HepG2 (cell line): ENCODE data around the gene SMIM1. TPM values are rescaled to one million over a fixed set of nuclear protein-coding genes. Genes with fewer than 3 reads are reported as not detected.

Experiments
- ATAD3A ChIP-seq: sonication (generic); formaldehyde crosslinking; IDR thresholded peaks from 2 replicates; pipeline ENCODE4 v1.4.0; 2020; ENCODE audit warnings: missing genetic modification reagents
- ELF1 ChIP-seq: sonication (generic); formaldehyde crosslinking; IDR thresholded peaks from 2 replicates; pipeline ENCODE4 v1.4.0; 2020; ENCODE audit warnings: missing genetic modification reagents
- FOXP4 ChIP-seq: sonication (generic); formaldehyde crosslinking; IDR thresholded peaks from 2 replicates; pipeline ENCODE4 v1.4.0; 2020; ENCODE audit warnings: missing genetic modification reagents
- PAXIP1 ChIP-seq: sonication (generic); formaldehyde crosslinking; conservative IDR thresholded peaks from 2 replicates; pipeline ENCODE4 v1.4.0; 2020; ENCODE audit warnings: mild to moderate bottlenecking, missing genetic modification reagents, moderate library complexity
- RFX1 ChIP-seq: fragments of 450-650 bp; IDR thresholded peaks from 2 replicates; pipeline ENCODE4 v1.6.1; 2017
- SAFB2 ChIP-seq: sonication (generic); formaldehyde crosslinking; IDR thresholded peaks from 2 replicates; pipeline ENCODE4 v1.5.1; 2020; ENCODE audit warnings: missing genetic modification reagents, low read depth, mild to moderate bottlenecking, borderline replicate concordance
- SIX1 ChIP-seq: sonication (generic); formaldehyde crosslinking; IDR thresholded peaks from 2 replicates; pipeline ENCODE4 v1.4.0; 2020; ENCODE audit warnings: missing genetic modification reagents, borderline replicate concordance
- ZHX1 ChIP-seq: sonication (generic); formaldehyde crosslinking; IDR thresholded peaks from 2 replicates; pipeline ENCODE4 v1.8.1; 2022; ENCODE audit warnings: low read depth, mild to moderate bottlenecking, missing genetic modification reagents
- ZNF12 ChIP-seq: sonication (generic); formaldehyde crosslinking; IDR thresholded peaks from 2 replicates; pipeline ENCODE4 v1.5.0; 2020; ENCODE audit warnings: missing genetic modification reagents
- ZNF317 ChIP-seq: sonication (generic); formaldehyde crosslinking; IDR thresholded peaks from 2 replicates; pipeline ENCODE4 v1.5.0; 2020; ENCODE audit warnings: mild to moderate bottlenecking, missing genetic modification reagents
- ZNF513 ChIP-seq: sonication (generic); formaldehyde crosslinking; conservative IDR thresholded peaks from 2 replicates; pipeline ENCODE4 v1.5.0; 2020; ENCODE audit warnings: missing genetic modification reagents
- ZSCAN20 ChIP-seq: sonication (generic); formaldehyde crosslinking; IDR thresholded peaks from 2 replicates; pipeline ENCODE4 v1.4.0; 2020; ENCODE audit warnings: missing genetic modification reagents, mild to moderate bottlenecking, borderline replicate concordance
- ZSCAN22 ChIP-seq: sonication (generic); formaldehyde crosslinking; IDR thresholded peaks from 2 replicates; pipeline ENCODE4 v1.4.0; 2020; ENCODE audit warnings: mild to moderate bottlenecking, missing genetic modification reagents
- polyA plus RNA-seq, 8 experiments: library from polyadenylated mRNA; depleted of rRNA in 3 of 8; stranded (reverse) in 7 of 8; unstranded in 1 of 8; fragments of >200 nt; fragmentation: Illumina TruSeq in 4 of 8; extraction: Trizol in 4 of 8; gene quantifications; 2 replicates each; pipeline versions ENCODE4 v1.2.1 to v1.2.3, GENCODE V29; 2011 to 2016; ENCODE audit warnings: low read depth in 4 of 8, missing spikeins in 1 of 8, mixed read lengths in 1 of 8; ENCODE audit not compliant: insufficient read depth in 1 of 8
- total RNA-seq, 5 experiments: library from RNA; depleted of rRNA; stranded (reverse); fragments of >200 nt; fragmentation: Illumina TruSeq; extraction: Trizol; gene quantifications; 2 replicates each; pipeline ENCODE4 v1.2.3, GENCODE V29; 2016; ENCODE audit warnings: low read depth in 1 of 5

SMIM1 gene
- total and polyA plus RNA-seq, 2 of the 13 experiments (the other 11 are each of a cell fraction or from before 2014, with no cell fraction given) = 12.4 to 56.3 TPM

- TF ChIP-seq PAXIP1 (CRISPR knock-in tag) (peak; percentile 97), ZNF513 (CRISPR knock-in tag) (no peak), ZHX1 (CRISPR knock-in tag) (peak; percentile 63), ZSCAN20 (CRISPR knock-in tag) (0 out of 2 replicates have a peak, but pooled peaks have one; percentile 23), FOXP4 (CRISPR knock-in tag) (peak; percentile 52), ATAD3A (CRISPR knock-in tag) (no peak), ZNF12 (CRISPR knock-in tag) (0 out of 2 replicates have a peak, but pooled peaks have one; percentile 30), SIX1 (CRISPR knock-in tag) (0 out of 2 replicates have a peak, but pooled peaks have one; percentile 37), RFX1 (no peak), ELF1 (CRISPR knock-in tag) (no peak; the same call in 1 of the 2 replicates), ZNF317 (no peak; the same call in none of the 2 replicates), ZSCAN22 (CRISPR knock-in tag) (peak; percentile 52; the same call in 1 of the 2 replicates), SAFB2 (CRISPR knock-in tag) (peak; percentile 95; the same call in 1 of the 2 replicates)
Measured at GRCh38 chr1:3775490-3776230, 3.1 kb downstream of the SMIM1 start (continued).
